Ovary (tissue), 3 donors: ENCODE results near the gene PTPRU.

Source experiments
- CTCF ChIP-seq, 3 donors: fragments of 450-650 bp in 2 of 3; fragments of 200-600 bp in 1 of 3; IDR thresholded peaks; one replicate each; pipeline versions ENCODE4 v1.5.1 to v1.8.0; 2016 to 2022; ENCODE audit warnings: antibody characterized with exemption in 3 of 3, mild to moderate bottlenecking in 1 of 3
- POLR2A ChIP-seq: fragments of 450-650 bp; IDR thresholded peaks from one replicate; pipeline ENCODE4 v1.6.1; 2017; ENCODE audit warnings: antibody characterized with exemption, mild to moderate bottlenecking, moderate library complexity
- donor health status: DM: no; HTN: no; CAD: no.

- no peak for TF ChIP-seq CTCF (IDR thresholded peaks at IDR 0.05)
- no peak for TF ChIP-seq POLR2A
Measured at GRCh38 chr1:29227511-29227910, 8.8 kb upstream of the PTPRU start.
